H1 (cell line): ENCODE results near the gene ZFP30. TPM values are rescaled to one million over a fixed set of nuclear protein-coding genes. Genes with fewer than 3 reads are reported as not detected.
A peak's percentile ranks its signal among the peaks of the same experiment; 100 is the strongest.

Source experiments
- CTCF ChIA-PET: fragments of 300-600 bp; sonication (Branson Sonifier 250); formaldehyde crosslinking; loops from one replicate; lab custom pipeline; 2021; ENCODE audit not compliant: partially characterized antibody; lab: Charles Lee
- POLR2A ChIA-PET: fragments of 300-600 bp; sonication (Branson Sonifier 250); formaldehyde crosslinking; loops from one replicate; lab custom pipeline; 2021; ENCODE audit warnings: inconsistent platforms; ENCODE audit not compliant: partially characterized antibody; lab: Charles Lee
- DNase-seq, 2 experiments: peaks; one replicate each; pipeline versions ENCODE4 v3.0.0 to v3.0.0-alpha.2; 2010 to 2022; ENCODE audit warnings: low spot score in 2 of 2, low read depth in 1 of 2, mixed read lengths in 1 of 2
- FAIRE-seq: peaks from 2 replicates; lab custom pipeline; 2011; peaks lifted over from hg19 to GRCh38; lab: Jason Lieb, UNC
- H2AFZ ChIP-seq: 2 replicates; pipeline ENCODE4 v1.8.1; 2012; ENCODE audit warnings: low read length, inconsistent platforms
- H2AK5ac ChIP-seq: 2 replicates; pipeline ENCODE4 v1.6.1; 2013; ENCODE audit warnings: low read depth, low read length
- H2BK120ac ChIP-seq: replicated peaks from 2 replicates; pipeline ENCODE3; 2013; ENCODE audit warnings: low read depth, low read length, inconsistent platforms
- H2BK12ac ChIP-seq: 2 replicates; pipeline ENCODE4 v1.6.1; 2013; ENCODE audit warnings: low read depth, low read length
- H2BK15ac ChIP-seq: 2 replicates; pipeline ENCODE4 v1.6.1; 2013; ENCODE audit warnings: low read length
- H2BK20ac ChIP-seq: 2 replicates; pipeline ENCODE4 v1.6.1; 2013; ENCODE audit warnings: low read length
- H2BK5ac ChIP-seq: 2 replicates; pipeline ENCODE4 v1.6.1; 2013; ENCODE audit warnings: low read depth, low read length
- H3K14ac ChIP-seq: 2 replicates; pipeline ENCODE4 v1.6.1; 2013; ENCODE audit warnings: inconsistent platforms; ENCODE audit not compliant: insufficient read length
- H3K18ac ChIP-seq: 2 replicates; pipeline ENCODE4 v1.6.1; 2013; ENCODE audit warnings: low read length; ENCODE audit errors: extremely low read depth
- H3K23ac ChIP-seq: 2 replicates; pipeline ENCODE4 v1.6.1; 2013; ENCODE audit warnings: inconsistent platforms; ENCODE audit not compliant: insufficient read length
- H3K23me2 ChIP-seq: 2 replicates; pipeline ENCODE4 v1.6.1; 2013; ENCODE audit warnings: low read depth, low read length
- H3K27ac ChIP-seq: 2 replicates; pipeline ENCODE4 v1.6.1; 2011; ENCODE audit warnings: low read depth, low read length, inconsistent platforms
- H3K27me3 ChIP-seq, 4 experiments: replicated peaks in 1 of 4; 1 replicate in 1 of 4; 2 replicates in 3 of 4; pipeline versions ENCODE4 v1.6.1 to v1.8.1; 2011 to 2013; ENCODE audit warnings: low read length in 3 of 4, mild to moderate bottlenecking in 3 of 4, inconsistent platforms in 2 of 4, mixed read lengths in 2 of 4, moderate library complexity in 1 of 4; ENCODE audit not compliant: control insufficient read depth in 3 of 4, insufficient read depth in 3 of 4; ENCODE audit errors: extremely low read depth in 1 of 4
- H3K36me3 ChIP-seq, 4 experiments: 2 replicates each; pipeline versions ENCODE4 v1.6.1 to v1.8.1; 2011 to 2013; ENCODE audit warnings: mild to moderate bottlenecking in 4 of 4, low read length in 3 of 4, moderate library complexity in 2 of 4, control low read depth in 1 of 4, inconsistent platforms in 1 of 4; ENCODE audit not compliant: insufficient read depth in 4 of 4, control insufficient read depth in 2 of 4
- H3K4ac ChIP-seq: replicated peaks from 2 replicates; pipeline ENCODE3; 2013; ENCODE audit warnings: low read length, low read depth, mixed read lengths, inconsistent platforms; ENCODE audit not compliant: insufficient read length
- H3K4me1 ChIP-seq, 4 experiments: replicated peaks in 1 of 4; 1 replicate in 1 of 4; 2 replicates in 3 of 4; pipeline versions ENCODE4 v1.6.1 to v1.8.1; 2011 to 2013; ENCODE audit warnings: low read length in 3 of 4, inconsistent platforms in 2 of 4, mixed read lengths in 1 of 4; ENCODE audit not compliant: insufficient read depth in 4 of 4, control insufficient read depth in 3 of 4
- H3K4me2 ChIP-seq, 2 experiments: 2 replicates each; pipeline versions ENCODE4 v1.6.1 to v1.8.1; 2011 to 2013; ENCODE audit warnings: low read depth in 2 of 2, low read length in 2 of 2, control low read depth in 1 of 2, inconsistent platforms in 1 of 2, mild to moderate bottlenecking in 1 of 2; ENCODE audit not compliant: insufficient read depth in 1 of 2
- H3K4me3 ChIP-seq, 4 experiments: fragments of 200-600, 300-600 bp in 1 of 4; sonication (generic), shearing (Covaris generic), sonication (Bioruptor Twin) in 1 of 4; 2 replicates each; pipeline versions ENCODE4 v1.5.1 to v1.8.1; 2011 to 2016; ENCODE audit warnings: low read length in 4 of 4, low read depth in 3 of 4, control low read depth in 2 of 4, inconsistent platforms in 2 of 4, mild to moderate bottlenecking in 2 of 4, mixed read lengths in 1 of 4, moderate library complexity in 1 of 4; ENCODE audit not compliant: insufficient read depth in 2 of 4; ENCODE audit errors: extremely low read depth in 1 of 4
- H3K56ac ChIP-seq: replicated peaks from 2 replicates; pipeline ENCODE3; 2013; ENCODE audit warnings: low read depth, mild to moderate bottlenecking, mixed read lengths, low read length, inconsistent platforms; ENCODE audit not compliant: insufficient read length
- H3K79me1 ChIP-seq: 2 replicates; pipeline ENCODE4 v1.6.1; 2013; ENCODE audit warnings: low read depth, low read length, control low read depth
- H3K79me2 ChIP-seq, 2 experiments: 2 replicates each; pipeline versions ENCODE4 v1.6.1 to v1.8.1; 2012 to 2013; ENCODE audit warnings: low read length in 2 of 2, mild to moderate bottlenecking in 2 of 2, inconsistent platforms in 1 of 2; ENCODE audit not compliant: insufficient read depth in 2 of 2, control insufficient read depth in 1 of 2
- H3K9ac ChIP-seq, 4 experiments: replicated peaks in 1 of 4; 1 replicate in 1 of 4; 2 replicates in 3 of 4; pipeline versions ENCODE4 v1.6.1 to v1.8.1; 2011 to 2013; ENCODE audit warnings: low read depth in 3 of 4, low read length in 3 of 4, control low read depth in 2 of 4, mild to moderate bottlenecking in 2 of 4, moderate library complexity in 2 of 4, inconsistent platforms in 1 of 4; ENCODE audit errors: extremely low read depth in 1 of 4
- H3K9me3 ChIP-seq, 2 experiments: 2 replicates each; pipeline versions ENCODE4 v1.6.1 to v1.8.1; 2012 to 2013; ENCODE audit warnings: mild to moderate bottlenecking in 2 of 2, moderate library complexity in 2 of 2, control low read depth in 1 of 2, inconsistent platforms in 1 of 2, low read depth in 1 of 2, low read length in 1 of 2, mixed read lengths in 1 of 2; ENCODE audit not compliant: insufficient read depth in 2 of 2
- H4K20me1 ChIP-seq, 2 experiments: replicated peaks in 1 of 2; 2 replicates each; pipeline versions ENCODE3 to v1.8.1; 2011 to 2013; ENCODE audit warnings: inconsistent platforms in 2 of 2, low read length in 2 of 2, mild to moderate bottlenecking in 1 of 2; ENCODE audit not compliant: insufficient read depth in 2 of 2, control insufficient read depth in 1 of 2
- H4K5ac ChIP-seq: 2 replicates; pipeline ENCODE4 v1.6.1; 2013; ENCODE audit warnings: low read length, low read depth, mixed read lengths, inconsistent platforms; ENCODE audit not compliant: insufficient read length
- H4K8ac ChIP-seq: 2 replicates; pipeline ENCODE4 v1.8.0; 2013; ENCODE audit warnings: mild to moderate bottlenecking, moderate library complexity, low read length, inconsistent platforms; ENCODE audit not compliant: insufficient read depth; ENCODE audit errors: extremely low read depth
- H4K91ac ChIP-seq: replicated peaks from 2 replicates; pipeline ENCODE3; 2013; ENCODE audit warnings: low read length, mixed read lengths, inconsistent platforms; ENCODE audit not compliant: insufficient read length
- CEBPB ChIP-seq: IDR thresholded peaks from 2 replicates; pipeline ENCODE4 v1.6.1; 2012; ENCODE audit warnings: low read depth, low read length
- EGR1 ChIP-seq: IDR thresholded peaks from 2 replicates; pipeline ENCODE4 v1.6.1; 2011; ENCODE audit warnings: low read depth, low read length, borderline replicate concordance
- HDAC2 ChIP-seq, 2 experiments: fragments of 300-600 bp in 1 of 2; sonication (generic) in 1 of 2; IDR thresholded peaks; 2 replicates each; pipeline ENCODE4 v1.6.1; 2011 to 2012; ENCODE audit warnings: low read depth in 2 of 2, low read length in 2 of 2, mild to moderate bottlenecking in 2 of 2, moderate library complexity in 2 of 2, borderline replicate concordance in 1 of 2, inconsistent platforms in 1 of 2
- MAFK ChIP-seq: IDR thresholded peaks from 2 replicates; pipeline ENCODE4 v1.6.1; 2012; ENCODE audit warnings: low read depth, mild to moderate bottlenecking, improper control_type of control experiment, low read length
- PHF8 ChIP-seq: fragments of 200-600 bp; sonication (generic); conservative IDR thresholded peaks from 2 replicates; pipeline ENCODE4 v1.7.1; 2012; ENCODE audit warnings: low read depth, mild to moderate bottlenecking, inconsistent platforms, low read length, moderate library complexity
- RAD21 ChIP-seq, 2 experiments: IDR thresholded peaks in 1 of 2; conservative IDR thresholded peaks in 1 of 2; 2 replicates each; pipeline ENCODE4 v1.6.1; 2011; ENCODE audit warnings: low read depth in 2 of 2, low read length in 2 of 2, improper control_type of control experiment in 1 of 2, inconsistent platforms in 1 of 2, mild to moderate bottlenecking in 1 of 2, moderate library complexity in 1 of 2
- RFX5 ChIP-seq: IDR thresholded peaks from 2 replicates; pipeline ENCODE4 v1.6.1; 2011; ENCODE audit warnings: low read depth, low read length, improper control_type of control experiment, borderline replicate concordance
- SIN3A ChIP-seq, 2 experiments: IDR thresholded peaks in 1 of 2; conservative IDR thresholded peaks in 1 of 2; 2 replicates each; pipeline ENCODE4 v1.6.1; 2011 to 2012; ENCODE audit warnings: low read length in 2 of 2, improper control_type of control experiment in 1 of 2, low read depth in 1 of 2, mild to moderate bottlenecking in 1 of 2
- SIRT6 ChIP-seq: IDR thresholded peaks from one replicate; pipeline ENCODE4 v1.7.1; 2012; ENCODE audit warnings: low read length, inconsistent platforms
- ZNF274 ChIP-seq: IDR thresholded peaks from 2 replicates; pipeline ENCODE4 v1.7.0; 2012; ENCODE audit warnings: low read length, borderline replicate concordance; ENCODE audit errors: extremely low read depth
- WGBS, 2 experiments: shearing (Covaris generic) in 1 of 2; methylation state at CpG; one replicate each; pipeline versions ENCODE4 v1.1.6 to v1.1.7; 2013 to 2015; ENCODE audit warnings: low lambda C conversion rate in 2 of 2, mixed read lengths in 2 of 2, inconsistent platforms in 1 of 2, low coverage in 1 of 2, missing lambda C conversion rate in 1 of 2; ENCODE audit not compliant: insufficient replicate concordance in 2 of 2, insufficient coverage in 1 of 2, insufficient read length in 1 of 2; ENCODE audit errors: extremely low coverage in 1 of 2, missing lambda C conversion rate in 1 of 2; 5-methylcytosine and 5-hydroxymethylcytosine counted together
- polyA plus RNA-seq, 7 experiments: library from polyadenylated mRNA; depleted of rRNA in 3 of 7; stranded (reverse) in 5 of 7; unstranded in 2 of 7; fragments of >200 nt in 5 of 7; fragments of 200-250 nt in 2 of 7; gene quantifications; 1 replicate in 5 of 7; 2 replicates in 1 of 7; 4 replicates in 1 of 7; pipeline versions ENCODE4 v1.2.1 to v1.2.3, GENCODE V29; 2011 to 2013; ENCODE audit warnings: missing spikeins in 2 of 7, mixed read lengths in 2 of 7
- total RNA-seq: library from RNA; stranded (reverse); fragmentation: NEBNext Ultra II Directional; extraction: Animal tissue kit (Norgen Biotek cat#: 25700); gene quantifications from 2 replicates; pipeline ENCODE4 v1.2.1, GENCODE V29; 2021

Gene ZFP30
- total and polyA plus RNA-seq, 2 of the 8 experiments (the other 6 are each of a cell fraction or from before 2014, with no cell fraction given) = 1.4 to 6.1 TPM

GRCh38 chr19:37654118-37654517 is 1.1 kb downstream of the ZFP30 start:
- H3K56ac ChIP-seq = no peak overlapping the region
- peaks cover 0 to 14% of the 10 kb centered on the region in 2 experiments; a peak in 2 of 4 replicates for H3K79me2 ChIP-seq
- no peaks in the 10 kb centered on the region for H3K27me3 ChIP-seq
- no peaks in the 10 kb centered on the region for H3K79me1 ChIP-seq
- H3K23ac ChIP-seq = no peak overlapping the region
- POLR2A ChIA-PET = interaction anchor here (1.3 kb wide), 1 partner anchor 147 kb away, joined by 9 read pairs; the partner anchor contains the start of gene ZNF793
- peak overlapping the region; percentile 85 to 89 for H3K4me2 ChIP-seq
- H3K14ac ChIP-seq = no peak overlapping the region
- H3K23me2 ChIP-seq = peaks cover 12% of the 10 kb centered on the region
- no peaks in the 10 kb centered on the region for H4K20me1 ChIP-seq
- no peak overlapping the region for H2BK15ac ChIP-seq
- no peak overlapping the region for H2BK120ac ChIP-seq
- peak overlapping the region; percentile 54; the same call in 1 of the 2 replicates for H2AFZ ChIP-seq
- no peak overlapping the region for H2BK12ac ChIP-seq
- no peak overlapping the region for H4K8ac ChIP-seq
- H3K4ac ChIP-seq = no peak overlapping the region
- peak overlapping the region; percentile 58 to 90 (median 75) for H3K4me3 ChIP-seq
- 71% methylated on average over 5 of the region's 5 CpGs; no CpG with 5 or more reads in 1 of the 2 experiments for WGBS, 2 experiments
- FAIRE-seq = no peak
- TF ChIP-seq EGR1 = no peak
- TF ChIP-seq CEBPB = no peak
- no peak for TF ChIP-seq MAFK
- no peak for TF ChIP-seq RFX5
- no peak for TF ChIP-seq HDAC2 (IDR thresholded peaks at IDR 0.05; ENCODE audit: borderline replicate concordance in 1 of 2, low read depth in 2 of 2, low read length in 2 of 2)
- TF ChIP-seq ZNF274 = no peak
- TF ChIP-seq RAD21 (IDR thresholded peaks at IDR 0.05 in 1 of 2, conservative IDR thresholded peaks at IDR 0.05 in 1 of 2; ENCODE audit: low read depth in 2 of 2, low read length in 2 of 2) = no peak
- no peak for TF ChIP-seq PHF8
- TF ChIP-seq SIRT6 = no peak
- no peak for TF ChIP-seq SIN3A (conservative IDR thresholded peaks at IDR 0.05 in 1 of 2, IDR thresholded peaks at IDR 0.05 in 1 of 2; ENCODE audit: low read depth in 1 of 2, low read length in 2 of 2)
- H3K36me3 ChIP-seq = no peaks in the 10 kb centered on the region
- H4K5ac ChIP-seq = no peak overlapping the region
- H3K9ac ChIP-seq = peak overlapping the region in 2 of 4 experiments; percentile 19 to 62; a peak in 2 of 7 replicates
- H3K27ac ChIP-seq = no peak overlapping the region
- H3K18ac ChIP-seq = no peak overlapping the region
- no peak overlapping the region for H4K91ac ChIP-seq
- no peak overlapping the region for H2BK5ac ChIP-seq
- no peak overlapping the region for H2AK5ac ChIP-seq
- CTCF ChIA-PET = interaction anchor here (1.2 kb wide), 1 partner anchor 16 kb away, joined by 4 read pairs; no protein-coding TSS in a partner anchor
- H3K9me3 ChIP-seq = no peaks in the 10 kb centered on the region
- DNase-seq = no peak
- H2BK20ac ChIP-seq = no peak overlapping the region
- peaks cover 0 to 2% (median 0%) of the 10 kb centered on the region in 4 experiments; a peak in 2 of 7 replicates for H3K4me1 ChIP-seq
